IMR-90 (cell line): ENCODE results near the gene ARAP1. TPM values are rescaled to one million over a fixed set of nuclear protein-coding genes. Genes with fewer than 3 reads are reported as not detected.

Experiments
- ATAC-seq: fragments of 200-7000 bp; cut with Tn5 transposase; 2 replicates; pipeline ENCODE4 v1.9.1; 2020; ENCODE audit warnings: low read depth, mild to moderate bottlenecking, moderate library complexity
- BruUV-seq: library from RNA; stranded (reverse); fragments of 400-500 nt; replicated peaks from 2 replicates; lab custom pipeline; 2021; lab: Mats Ljungman, UMichigan
- CTCF ChIA-PET: fragments of 300-600 bp; formaldehyde crosslinking; extraction: SDS; loops from one replicate; lab custom pipeline; 2021; ENCODE audit warnings: antibody characterized with exemption; lab: Yijun Ruan, JAX
- POLR2A ChIA-PET: fragments of 300-600 bp; sonication (Branson Sonifier 250); formaldehyde crosslinking; loops from one replicate; lab custom pipeline; 2022; ENCODE audit warnings: antibody characterized with exemption; ENCODE audit not compliant: unreplicated experiment; lab: Charles Lee
- DNase-seq: peaks from one replicate; pipeline ENCODE4 v3.0.0; 2013
- H2AFZ ChIP-seq: replicated peaks from 2 replicates; pipeline ENCODE3; 2013; ENCODE audit warnings: low read length, mild to moderate bottlenecking; ENCODE audit not compliant: poor library complexity
- H2AK5ac ChIP-seq: 2 replicates; pipeline ENCODE4 v1.6.1; 2013; ENCODE audit warnings: low read depth, low read length, inconsistent platforms
- H2AK9ac ChIP-seq: replicated peaks from 2 replicates; pipeline ENCODE3; 2013; ENCODE audit warnings: mild to moderate bottlenecking, low read depth, low read length, moderate library complexity; ENCODE audit not compliant: poor library complexity
- H2BK120ac ChIP-seq: 2 replicates; pipeline ENCODE4 v1.6.1; 2013; ENCODE audit warnings: low read depth, low read length, inconsistent platforms
- H2BK15ac ChIP-seq: 3 replicates; pipeline ENCODE4 v1.6.1; 2013; ENCODE audit warnings: low read depth, low read length, inconsistent platforms
- H2BK20ac ChIP-seq: 2 replicates; pipeline ENCODE4 v1.6.1; 2013; ENCODE audit warnings: low read depth, mild to moderate bottlenecking, inconsistent platforms, low read length, moderate library complexity
- H2BK5ac ChIP-seq: 2 replicates; pipeline ENCODE4 v1.6.1; 2013; ENCODE audit warnings: mild to moderate bottlenecking, low read depth, low read length, inconsistent platforms; ENCODE audit not compliant: poor library complexity, severe bottlenecking
- H3K14ac ChIP-seq: replicated peaks from 2 replicates; pipeline ENCODE4 v1.6.1; 2013; ENCODE audit warnings: low read depth, low read length, inconsistent platforms
- H3K18ac ChIP-seq: 2 replicates; pipeline ENCODE4 v1.6.1; 2013; ENCODE audit warnings: low read depth, low read length, control low read depth
- H3K23ac ChIP-seq: 2 replicates; pipeline ENCODE4 v1.6.1; 2013; ENCODE audit warnings: low read depth, low read length, inconsistent platforms
- H3K27ac ChIP-seq: 2 replicates; pipeline ENCODE4 v1.5.1; 2013; ENCODE audit warnings: mild to moderate bottlenecking, control low read depth, low read length; ENCODE audit not compliant: insufficient read depth
- H3K27me3 ChIP-seq: 2 replicates; pipeline ENCODE4 v1.6.1; 2013; ENCODE audit warnings: low read length; ENCODE audit not compliant: control insufficient read depth, insufficient read depth
- H3K36me3 ChIP-seq: 2 replicates; pipeline ENCODE4 v1.6.1; 2013; ENCODE audit warnings: low read length, mixed read lengths; ENCODE audit not compliant: control insufficient read depth, insufficient read depth
- H3K4ac ChIP-seq: 2 replicates; pipeline ENCODE4 v1.6.1; 2013; ENCODE audit warnings: low read depth, low read length, inconsistent platforms
- H3K4me1 ChIP-seq: 2 replicates; pipeline ENCODE4 v1.6.1; 2013; ENCODE audit warnings: low read length, mixed read lengths; ENCODE audit not compliant: control insufficient read depth, insufficient read depth
- H3K4me2 ChIP-seq: 2 replicates; pipeline ENCODE4 v1.6.1; 2013; ENCODE audit warnings: low read depth, mild to moderate bottlenecking, control low read depth, low read length, moderate library complexity
- H3K4me3 ChIP-seq: 2 replicates; pipeline ENCODE4 v1.5.1; 2013; ENCODE audit warnings: low read depth, mild to moderate bottlenecking, control low read depth, low read length, moderate library complexity; ENCODE audit not compliant: insufficient read depth
- H3K56ac ChIP-seq: 2 replicates; pipeline ENCODE4 v1.6.1; 2013; ENCODE audit warnings: low read length, inconsistent platforms; ENCODE audit not compliant: insufficient read depth; ENCODE audit errors: extremely low read depth
- H3K79me1 ChIP-seq, 2 experiments: 2 replicates each; pipeline ENCODE4 v1.6.1; 2013; ENCODE audit warnings: low read length in 2 of 2, inconsistent platforms in 1 of 2, low read depth in 1 of 2
- H3K9ac ChIP-seq: 2 replicates; pipeline ENCODE4 v1.6.1; 2013; ENCODE audit warnings: low read depth, low read length, control low read depth
- H3K9me1 ChIP-seq: 2 replicates; pipeline ENCODE4 v1.6.1; 2013; ENCODE audit warnings: low read length, inconsistent platforms; ENCODE audit not compliant: insufficient read depth
- H3K9me3 ChIP-seq: 2 replicates; pipeline ENCODE4 v1.6.1; 2013; ENCODE audit warnings: low read length; ENCODE audit not compliant: control insufficient read depth, insufficient read depth
- H4K20me1 ChIP-seq: 2 replicates; pipeline ENCODE4 v1.6.1; 2013; ENCODE audit warnings: low read length, inconsistent platforms; ENCODE audit not compliant: insufficient read depth
- H4K5ac ChIP-seq: 2 replicates; pipeline ENCODE4 v1.6.1; 2013; ENCODE audit warnings: mild to moderate bottlenecking, low read depth, low read length, control low read depth
- H4K8ac ChIP-seq, 2 experiments: 2 replicates each; pipeline ENCODE4 v1.6.1; 2013; ENCODE audit warnings: low read depth in 2 of 2, low read length in 2 of 2, control low read depth in 1 of 2, inconsistent platforms in 1 of 2
- H4K91ac ChIP-seq: 2 replicates; pipeline ENCODE4 v1.6.1; 2013; ENCODE audit warnings: low read depth, low read length, inconsistent platforms; ENCODE audit not compliant: insufficient read depth
- CEBPB ChIP-seq: IDR thresholded peaks from 2 replicates; pipeline ENCODE4 v1.6.1; 2012; ENCODE audit warnings: low read depth, low read length, improper control_type of control experiment
- FOS ChIP-seq: fragments of 150-350 bp; IDR thresholded peaks from 2 replicates; pipeline ENCODE4 v1.6.1; 2016; ENCODE audit warnings: low read depth, low read length
- WGBS, 2 experiments: methylation state at CpG; one replicate each; pipeline versions ENCODE4 v1.1.5 to v1.1.7; 2013; ENCODE audit warnings: missing lambda C conversion rate in 2 of 2; ENCODE audit not compliant: insufficient read length in 1 of 2; ENCODE audit errors: extremely low coverage in 2 of 2; 5-methylcytosine and 5-hydroxymethylcytosine counted together
- dilution Hi-C: fragments of 300-500 bp; cut with HindIII; formaldehyde crosslinking; loops from one replicate; pipeline ENCODE4 v1.14.3; 2018; ENCODE audit warnings: low sequenced_read_pairs; ENCODE audit not compliant: unreplicated experiment
- in situ Hi-C: fragments of 300-500 bp; cut with MboI; formaldehyde crosslinking; loops from 3 replicates; pipeline ENCODE4 v1.14.3; 2019; ENCODE audit warnings: low sequenced_read_pairs, inconsistent platforms, mixed read lengths
- intact Hi-C: fragments of 100-400 bp; cut with micrococcal nuclease; formaldehyde crosslinking; loops from 2 replicates; pipeline ENCODE4 v1.10.0; 2022
- polyA plus RNA-seq, 3 experiments: library from polyadenylated mRNA; depleted of rRNA; stranded (reverse); fragments of >200 nt; gene quantifications; 2 replicates each; pipeline ENCODE4 v1.2.3, GENCODE V29; 2012; ENCODE audit warnings: low replicate concordance in 1 of 3
- total RNA-seq: library from RNA; depleted of rRNA; stranded (reverse); fragments of >200 nt; gene quantifications from 2 replicates; pipeline ENCODE4 v1.2.3, GENCODE V29; 2012

ARAP1 gene
- total and polyA plus RNA-seq, 2 of the 4 experiments (the other 2 are of a cell fraction) = 37.6 to 63.1 TPM

DNA sequence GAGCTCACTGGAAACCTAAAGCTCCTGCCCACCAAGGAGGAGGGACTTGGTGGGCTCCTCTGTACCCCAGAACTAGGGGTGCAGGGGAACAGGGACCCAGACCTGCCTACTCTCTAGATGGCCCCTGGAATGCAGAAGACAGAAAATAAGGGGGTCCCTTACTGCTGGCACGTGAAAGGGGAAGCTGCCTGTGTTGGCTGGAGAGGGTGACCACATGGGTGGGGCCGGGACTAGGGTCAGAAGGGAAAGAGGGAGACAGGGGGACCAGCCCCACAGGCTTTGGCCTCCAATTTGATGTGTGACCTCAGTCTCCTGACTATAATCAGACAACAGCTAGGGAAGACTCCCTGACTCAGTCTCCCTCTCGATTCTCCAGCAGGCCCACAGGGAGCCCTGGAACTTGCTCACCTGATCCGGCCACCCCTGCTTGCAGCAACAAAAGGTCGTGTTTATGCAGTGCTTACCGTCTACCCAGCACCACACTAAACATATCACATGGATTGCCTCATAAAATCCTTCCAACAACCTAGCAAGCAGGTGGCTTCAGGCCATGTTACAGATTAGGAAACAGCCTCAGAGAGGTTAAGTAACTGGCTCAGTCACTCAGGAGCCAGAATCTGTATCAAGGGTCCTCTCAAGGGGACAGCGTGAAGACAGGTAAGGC lies 10.2 kb downstream of the ARAP1 start:
- Histone ChIP-seq H2AFZ (peak overlapping the region; percentile 37), H3K9me1 (peaks cover 37% of the 10 kb centered on the region), H3K23ac (0 out of 2 replicates have a peak overlapping the region, but pooled peaks have one; percentile 24), H4K8ac (no peak overlapping the region), H4K20me1 (peaks cover 27% of the 10 kb centered on the region), H2AK9ac (peak overlapping the region; percentile 70), H3K27me3 (no peaks in the 10 kb centered on the region), H2AK5ac (peak overlapping the region; percentile 4; the same call in 1 of the 2 replicates), H3K36me3 (no peaks in the 10 kb centered on the region), H3K56ac (no peak overlapping the region), H3K4ac (peak overlapping the region; percentile 23), H2BK5ac (no peak overlapping the region), H4K91ac (no peak overlapping the region), H2BK20ac (no peak overlapping the region), H3K9ac (no peak overlapping the region), H3K79me1 (peaks cover 41 to 80% of the 10 kb centered on the region in 2 experiments), H3K9me3 (no peaks in the 10 kb centered on the region), H3K14ac (0 out of 2 replicates have a peak overlapping the region, but pooled peaks have one; percentile 45), H4K5ac (no peak overlapping the region), H3K4me2 (no peak overlapping the region), H3K4me3 (no peak overlapping the region), H2BK15ac (no peak overlapping the region), H3K4me1 (peaks cover 23% of the 10 kb centered on the region), H3K27ac (no peak overlapping the region), H3K18ac (no peak overlapping the region), H2BK120ac (no peak overlapping the region)
- POLR2A ChIA-PET = no interaction called here
- dilution Hi-C loops (no loop called here), intact Hi-C loops (no loop called here), in situ Hi-C loops (no loop called here)
- 55% methylated on average over 4 of the region's 7 CpGs; no CpG with 5 or more reads in 1 of the 2 experiments for WGBS, 2 experiments
- CTCF ChIA-PET = no interaction called here
- no TSS peak for BruUV-seq
- ATAC-seq (no peak), DNase-seq (peak; percentile 29)
- TF ChIP-seq CEBPB (peak; percentile 27; the same call in 1 of the 2 replicates), FOS (no peak)
